GM19467 (cell line): ENCODE data around the gene ULK4.

ENCODE experiments used
- ATAC-seq: cut with Tn5 transposase; IDR thresholded peaks from one replicate; pipeline ENCODE4 v1.9.1; 2021; ENCODE audit warnings: mild to moderate bottlenecking, moderate library complexity; ENCODE audit not compliant: unreplicated experiment

The ULK4 gene

DNA sequence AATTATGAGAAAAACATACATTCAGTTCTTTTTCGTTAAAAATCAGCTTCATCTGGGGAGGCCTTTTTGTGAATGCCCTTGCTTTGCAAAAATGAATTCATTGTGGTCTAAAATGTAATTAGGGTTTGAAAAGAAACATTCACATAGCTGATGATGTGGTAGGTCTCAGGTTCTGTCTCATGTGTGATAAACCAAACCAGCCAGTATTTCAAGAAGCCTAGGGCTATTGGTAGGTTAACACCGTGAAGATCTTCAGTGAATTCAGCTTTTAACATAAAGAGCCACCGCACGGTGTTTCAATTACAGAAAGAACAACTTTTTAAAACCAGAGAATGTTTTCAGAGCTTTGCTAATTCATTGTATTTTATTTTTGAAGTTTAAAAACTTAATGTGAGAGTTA is 720.7 kb downstream of the ULK4 start:
- no peak for ATAC-seq

DNA sequence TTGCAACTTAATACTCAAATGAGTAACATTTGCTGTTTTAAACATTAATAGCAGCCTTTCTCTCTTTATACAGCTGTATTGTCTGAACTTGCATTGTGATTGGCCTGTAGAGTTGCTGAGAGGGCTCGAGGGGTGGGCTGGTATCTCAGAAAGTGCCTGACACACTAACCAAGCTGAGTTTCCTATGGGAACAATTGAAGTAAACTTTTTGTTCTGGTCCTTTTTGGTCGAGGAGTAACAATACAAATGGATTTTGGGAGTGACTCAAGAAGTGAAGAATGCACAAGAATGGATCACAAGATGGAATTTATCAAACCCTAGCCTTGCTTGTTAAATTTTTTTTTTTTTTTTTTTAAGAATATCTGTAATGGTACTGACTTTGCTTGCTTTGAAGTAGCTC is 722.3 kb downstream of the ULK4 start:
- no peak for ATAC-seq

DNA sequence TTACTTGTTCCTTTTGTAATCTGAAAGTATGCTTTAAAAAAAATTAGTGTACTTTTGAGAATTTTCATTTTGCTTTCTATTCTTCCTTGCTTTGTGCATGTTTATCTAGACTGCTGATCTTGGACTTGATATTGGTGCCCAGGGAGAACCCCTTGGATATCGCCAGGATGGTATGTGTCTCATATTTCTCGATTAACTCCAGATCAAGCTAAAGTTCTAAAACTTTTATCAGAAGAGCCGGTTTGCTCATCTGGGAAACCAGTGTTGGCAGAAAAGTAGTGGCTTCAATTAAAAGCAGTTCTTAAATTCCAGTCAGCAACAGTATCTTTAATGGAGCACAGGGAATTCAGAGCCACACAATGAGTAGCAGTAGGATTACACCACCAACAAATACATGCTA is 724.0 kb downstream of the ULK4 start:
- no peak for ATAC-seq

DNA sequence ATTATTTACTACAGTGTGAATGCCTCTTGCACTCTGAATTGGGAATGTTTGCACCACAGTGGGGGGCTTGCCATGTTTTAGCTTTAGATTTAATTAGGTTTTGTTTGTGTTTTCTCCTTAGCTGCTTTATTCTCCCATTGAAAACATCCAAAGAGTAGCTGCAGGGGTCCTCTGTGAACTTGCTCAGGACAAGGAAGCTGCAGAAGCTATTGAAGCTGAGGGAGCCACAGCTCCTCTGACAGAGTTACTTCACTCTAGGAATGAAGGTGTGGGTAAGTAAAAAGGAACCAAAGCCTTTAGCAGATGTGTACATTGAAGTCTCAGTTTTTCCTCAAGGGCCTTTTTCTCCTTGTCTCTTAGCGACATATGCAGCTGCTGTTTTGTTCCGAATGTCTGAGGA is 725.7 kb downstream of the ULK4 start:
- ATAC-seq, result no peak

DNA sequence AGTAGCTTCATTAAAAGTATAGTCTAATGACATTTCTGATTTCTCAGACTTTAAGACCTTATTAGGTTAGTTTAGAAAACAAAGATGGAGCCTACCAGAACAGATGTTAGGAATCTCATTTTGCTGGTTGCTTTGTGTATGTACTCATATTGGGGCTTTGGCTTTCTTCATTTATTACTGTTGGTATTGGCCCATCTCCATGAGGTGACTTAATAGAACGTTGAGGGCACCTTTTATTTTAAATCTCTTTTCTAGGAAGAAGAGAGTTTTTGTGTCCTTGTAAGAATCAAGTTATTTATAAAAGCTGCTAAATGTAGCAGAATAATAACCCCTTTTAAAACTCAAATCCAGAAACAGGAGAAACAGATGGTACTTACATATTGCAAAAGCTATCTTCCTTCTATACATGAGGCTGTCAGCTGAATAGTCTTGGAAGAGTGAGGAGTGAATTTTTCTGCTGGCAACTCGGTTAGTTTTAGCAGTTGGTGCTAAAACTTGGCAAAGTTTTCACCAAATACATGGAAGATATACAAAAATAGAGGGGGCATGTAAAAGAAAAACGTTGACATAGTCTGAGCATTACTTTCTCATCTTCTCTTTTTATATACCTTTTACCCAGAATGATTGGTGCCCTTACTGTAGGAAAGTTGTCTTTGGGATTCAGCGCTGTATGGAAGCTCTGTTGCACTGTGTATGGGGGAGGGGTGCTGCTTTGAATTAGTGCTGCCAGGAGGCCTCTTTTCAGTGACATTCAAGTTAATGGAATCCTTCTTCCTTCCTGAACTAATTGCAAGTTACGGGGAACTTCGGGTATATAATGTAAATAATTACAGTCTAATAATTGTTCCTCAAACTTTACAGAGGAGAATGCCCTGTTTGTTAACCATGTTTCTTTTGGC is 726.8 kb downstream of the ULK4 start:
- ATAC-seq, result no peak

DNA sequence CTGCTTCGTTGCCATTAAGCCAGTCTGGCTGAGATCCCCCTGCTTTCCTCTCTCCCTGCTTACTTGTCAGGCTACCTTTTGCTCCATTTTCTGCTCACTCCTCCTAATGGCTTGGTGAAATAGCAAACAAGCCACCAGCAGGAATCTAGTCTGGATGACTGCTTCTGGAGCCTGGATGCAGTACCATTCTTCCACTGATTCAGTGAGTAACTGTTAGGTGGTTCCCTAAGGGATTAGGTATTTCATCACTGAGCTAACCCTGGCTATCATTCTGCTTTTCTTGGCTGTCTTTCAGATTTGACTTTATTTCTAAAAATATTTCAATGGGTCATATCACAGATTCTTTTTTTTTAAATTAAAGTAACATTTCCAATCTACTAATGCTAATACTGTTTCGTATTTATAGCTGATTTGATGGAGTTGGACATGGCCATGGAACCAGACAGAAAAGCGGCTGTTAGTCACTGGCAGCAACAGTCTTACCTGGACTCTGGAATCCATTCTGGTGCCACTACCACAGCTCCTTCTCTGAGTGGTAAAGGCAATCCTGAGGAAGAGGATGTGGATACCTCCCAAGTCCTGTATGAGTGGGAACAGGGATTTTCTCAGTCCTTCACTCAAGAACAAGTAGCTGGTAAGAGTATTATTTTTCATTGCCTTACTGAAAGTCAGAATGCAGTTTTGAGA is 737.6 kb downstream of the ULK4 start:
- ATAC-seq, result no peak

DNA sequence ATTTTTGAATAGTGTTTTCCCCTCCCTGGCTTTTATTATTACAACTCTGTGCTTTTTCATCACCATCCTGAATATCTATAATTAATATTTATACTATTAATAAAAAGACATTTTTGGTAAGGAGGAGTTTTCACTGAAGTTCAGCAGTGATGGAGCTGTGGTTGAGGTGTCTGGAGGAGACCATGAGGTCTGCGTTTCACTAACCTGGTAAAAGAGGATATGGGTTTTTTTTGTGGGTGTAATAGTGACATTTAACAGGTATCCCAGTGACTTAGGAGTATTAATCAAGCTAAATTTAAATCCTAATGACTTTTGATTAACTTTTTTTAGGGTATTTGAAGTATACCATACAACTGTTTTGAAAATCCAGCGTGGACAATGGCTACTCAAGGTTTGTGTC is 738.2 kb downstream of the ULK4 start:
- no peak for ATAC-seq

DNA sequence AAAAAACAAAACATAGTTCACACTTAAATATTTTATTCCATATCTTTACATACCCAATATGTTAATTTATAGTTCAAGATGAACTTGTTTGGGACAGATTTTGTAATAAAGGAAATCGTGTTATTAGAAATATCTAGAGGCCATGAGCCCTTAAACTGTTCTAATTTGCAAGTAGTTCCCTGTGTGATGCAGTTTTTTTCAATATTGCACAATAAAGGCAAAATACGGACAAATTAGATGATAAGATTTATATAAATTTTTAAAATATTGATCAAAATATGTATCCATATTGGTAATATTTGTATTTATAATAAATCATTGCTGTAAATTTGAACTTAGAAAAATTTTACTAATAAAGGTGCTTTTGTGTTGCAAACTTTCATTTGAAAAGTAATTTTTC is 738.8 kb downstream of the ULK4 start:
- no peak for ATAC-seq

DNA sequence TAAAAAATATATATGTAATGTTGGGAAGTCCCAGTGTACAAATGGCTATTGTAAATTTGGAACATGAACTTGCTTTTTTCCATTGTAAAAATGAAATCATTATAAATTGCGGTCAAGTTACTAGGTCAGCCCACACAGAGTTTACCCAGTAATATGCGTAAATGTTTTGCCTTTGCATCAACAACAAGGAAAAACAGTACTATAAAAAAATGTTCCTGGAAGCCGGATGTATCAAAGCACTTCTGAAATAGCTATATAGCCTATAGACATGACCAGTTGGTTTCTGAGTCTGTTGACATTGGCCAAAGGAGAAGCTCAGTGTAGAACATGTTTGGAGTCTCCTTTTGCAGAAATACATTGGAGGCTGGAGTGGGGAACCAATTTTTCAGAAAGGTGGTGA is 739.4 kb downstream of the ULK4 start:
- ATAC-seq, result no peak

DNA sequence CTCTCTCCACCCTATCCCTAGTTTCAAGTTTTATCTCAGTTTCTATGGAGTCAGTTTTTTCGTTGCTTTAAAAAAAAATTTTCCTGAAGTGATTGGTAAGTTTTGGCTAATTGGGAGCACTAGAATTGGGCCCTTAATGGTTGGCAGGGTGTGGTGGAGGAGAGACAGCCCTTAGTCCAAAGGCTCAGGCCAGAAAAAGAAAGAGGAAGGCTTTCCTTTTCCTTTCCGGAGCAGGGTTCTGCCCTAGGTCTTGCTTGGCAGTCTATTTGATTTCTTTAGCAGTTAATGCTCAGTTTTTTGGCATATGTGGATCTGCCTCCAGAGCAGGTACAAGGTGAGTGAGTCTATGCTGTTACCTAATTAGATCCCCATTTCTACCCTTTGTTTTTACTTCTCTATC is 739.9 kb downstream of the ULK4 start:
- no peak for ATAC-seq

DNA sequence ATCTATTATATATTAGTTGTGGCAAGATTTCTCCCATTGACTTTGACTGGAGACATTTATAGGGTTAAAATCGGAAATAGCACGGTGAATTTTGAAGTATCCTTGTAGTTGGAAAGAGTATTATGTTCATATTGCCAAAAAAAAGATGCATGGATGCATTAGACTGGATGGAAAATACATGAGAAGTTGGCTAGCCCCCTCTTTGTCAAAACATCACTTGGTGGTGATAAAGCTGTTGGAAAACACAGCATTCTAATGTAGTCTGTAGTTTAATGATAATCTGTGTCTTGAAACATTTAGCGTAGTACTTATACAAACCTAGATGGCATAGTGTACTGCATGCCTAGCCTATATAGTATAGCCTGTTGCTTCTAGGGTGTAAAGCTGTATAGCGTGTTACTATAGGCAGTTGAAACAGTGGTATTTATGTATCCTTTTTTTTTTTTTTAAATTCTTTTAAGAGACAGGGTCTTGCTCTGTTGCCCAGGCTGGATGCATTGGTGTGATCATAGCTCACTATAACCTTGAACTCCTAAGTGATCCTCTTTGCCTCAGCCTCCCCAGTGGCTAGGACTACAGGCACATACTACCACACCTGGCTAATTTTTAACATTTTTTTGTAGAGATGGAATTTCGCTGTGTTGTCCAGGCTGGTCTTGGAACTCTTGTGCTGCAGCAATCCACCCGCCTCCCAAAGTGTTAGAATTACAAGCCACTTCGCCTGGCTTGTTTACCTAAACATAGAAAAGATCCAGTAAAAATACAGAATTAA is 740.8 kb downstream of the ULK4 start:
- ATAC-seq, result no peak

DNA sequence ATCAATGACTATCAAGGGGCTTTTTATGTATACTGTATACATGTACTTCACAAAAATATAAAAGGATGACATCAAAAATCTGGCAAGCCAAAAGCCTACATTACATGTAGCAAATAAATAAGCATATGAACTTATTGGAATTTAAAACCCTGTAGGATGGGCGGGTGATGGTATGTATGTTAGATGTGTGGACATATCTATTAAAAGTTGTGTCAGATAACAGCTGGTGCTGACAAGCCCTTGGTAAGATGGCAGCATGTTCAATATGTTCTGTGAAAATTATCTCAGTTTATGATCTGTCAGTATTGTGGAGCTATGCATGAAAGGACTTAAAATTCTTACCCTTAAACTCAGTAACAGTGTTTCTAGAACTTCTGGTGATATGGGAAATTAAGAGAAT is 742.5 kb downstream of the ULK4 start:
- ATAC-seq, result no peak

DNA sequence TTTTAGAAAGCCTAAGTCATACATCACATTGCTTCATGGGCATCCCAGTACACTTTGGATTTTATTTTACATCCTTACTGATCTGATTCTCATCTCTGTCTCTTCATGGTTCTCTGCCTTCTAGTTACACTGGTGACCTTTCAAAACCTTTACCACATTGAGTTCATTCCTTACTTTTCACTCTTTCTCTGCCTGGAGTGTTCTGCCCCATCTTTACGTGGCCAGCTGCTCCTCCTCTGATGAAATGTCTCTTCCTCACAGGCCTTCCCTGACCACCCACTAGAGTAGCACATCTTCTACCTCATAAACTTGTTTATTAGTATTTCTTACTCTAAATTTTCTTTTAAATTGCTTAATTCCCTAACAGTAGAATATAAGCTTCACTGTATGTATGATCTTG is 744.9 kb downstream of the ULK4 start:
- no peak for ATAC-seq

DNA sequence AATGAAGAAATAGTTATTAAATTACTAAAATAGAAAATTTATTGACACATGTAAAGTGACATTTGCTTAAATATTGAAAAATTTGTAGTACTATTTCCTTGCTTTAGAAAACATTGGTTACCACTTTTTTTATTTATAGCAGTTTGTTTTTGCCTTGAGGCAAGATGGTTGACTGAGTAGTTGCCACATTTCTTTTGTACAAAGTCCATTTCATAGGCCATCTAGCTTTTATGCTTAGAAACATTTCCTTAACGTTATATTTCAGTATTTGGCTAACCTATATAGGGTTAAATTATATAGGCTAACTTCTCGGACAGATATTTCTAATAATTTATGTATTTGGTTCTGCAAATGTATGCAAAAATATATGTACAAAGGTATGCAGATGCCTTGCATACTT is 745.5 kb downstream of the ULK4 start:
- ATAC-seq, result no peak

DNA sequence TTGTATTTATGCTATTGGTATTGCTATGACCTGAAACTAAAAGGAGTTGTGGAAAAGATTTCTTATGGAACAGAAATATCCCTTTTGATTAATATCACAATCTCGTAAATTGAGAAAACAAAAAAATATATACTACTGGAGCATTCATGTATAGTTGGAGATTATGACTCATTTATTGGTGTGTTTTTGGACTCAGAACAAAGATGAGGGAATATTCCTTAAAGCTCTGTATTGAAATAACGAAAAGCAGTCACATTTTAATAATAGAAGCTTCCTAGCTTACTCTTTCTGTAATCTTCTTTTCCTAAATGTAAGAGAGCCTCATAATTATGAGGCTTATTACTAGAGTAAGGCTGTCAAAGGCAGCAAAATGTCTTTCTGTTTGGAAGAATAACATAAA is 748.3 kb downstream of the ULK4 start:
- ATAC-seq, result no peak

DNA sequence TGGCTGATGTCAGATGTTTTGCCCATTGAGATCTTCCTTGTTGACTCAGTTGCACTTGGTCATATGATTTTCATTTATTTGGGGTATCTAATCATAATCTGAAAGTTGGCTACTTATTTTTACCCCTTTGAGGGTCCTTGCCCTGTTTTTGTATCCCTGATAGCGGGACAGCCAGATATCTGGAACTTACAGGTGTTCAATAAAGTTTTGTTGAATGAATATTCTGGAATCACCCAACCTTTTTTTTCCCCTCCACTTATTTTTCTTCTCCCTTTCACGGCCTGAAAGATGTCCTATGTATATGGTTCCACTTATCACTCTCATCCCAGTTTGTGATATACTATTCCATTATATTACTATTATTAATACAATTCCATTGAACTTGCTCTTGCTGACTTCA is 749.8 kb downstream of the ULK4 start:
- ATAC-seq, result no peak

DNA sequence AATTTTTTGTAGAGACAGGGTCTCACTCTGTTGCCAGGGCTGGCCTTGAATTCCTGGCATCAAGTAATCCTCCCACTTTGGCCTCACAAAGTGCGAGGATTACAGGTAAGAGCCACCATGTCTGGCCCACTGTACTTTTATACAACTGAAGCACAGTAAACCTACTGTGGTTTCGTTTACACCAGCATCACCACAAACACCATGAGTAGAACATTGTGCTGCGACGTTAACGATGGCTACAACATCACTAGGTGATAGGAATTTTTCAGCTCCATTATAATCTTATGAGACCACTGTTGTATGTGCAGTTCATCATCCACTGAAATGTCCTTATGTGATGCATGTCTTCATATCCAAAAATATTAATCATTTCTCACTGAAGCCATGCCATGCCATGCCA is 750.9 kb downstream of the ULK4 start:
- ATAC-seq, result no peak

DNA sequence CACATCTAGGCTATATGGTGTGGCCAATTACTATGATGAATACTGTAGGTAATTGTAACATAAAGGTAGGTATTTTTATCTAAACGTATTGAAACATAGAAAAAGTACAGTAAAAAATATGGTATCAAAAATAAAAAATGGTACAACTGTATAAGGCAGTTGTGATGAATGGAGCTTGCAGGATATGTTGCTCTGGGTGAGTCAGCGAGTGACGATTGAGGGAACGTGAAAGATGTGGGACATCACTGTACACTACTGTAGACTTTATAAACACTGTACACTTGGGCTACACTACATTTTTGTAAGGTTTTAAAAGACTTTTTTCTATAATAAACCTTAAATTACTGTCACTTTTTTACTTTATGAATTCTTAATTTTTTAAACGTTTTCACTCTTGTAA is 752.3 kb downstream of the ULK4 start:
- ATAC-seq, result no peak

DNA sequence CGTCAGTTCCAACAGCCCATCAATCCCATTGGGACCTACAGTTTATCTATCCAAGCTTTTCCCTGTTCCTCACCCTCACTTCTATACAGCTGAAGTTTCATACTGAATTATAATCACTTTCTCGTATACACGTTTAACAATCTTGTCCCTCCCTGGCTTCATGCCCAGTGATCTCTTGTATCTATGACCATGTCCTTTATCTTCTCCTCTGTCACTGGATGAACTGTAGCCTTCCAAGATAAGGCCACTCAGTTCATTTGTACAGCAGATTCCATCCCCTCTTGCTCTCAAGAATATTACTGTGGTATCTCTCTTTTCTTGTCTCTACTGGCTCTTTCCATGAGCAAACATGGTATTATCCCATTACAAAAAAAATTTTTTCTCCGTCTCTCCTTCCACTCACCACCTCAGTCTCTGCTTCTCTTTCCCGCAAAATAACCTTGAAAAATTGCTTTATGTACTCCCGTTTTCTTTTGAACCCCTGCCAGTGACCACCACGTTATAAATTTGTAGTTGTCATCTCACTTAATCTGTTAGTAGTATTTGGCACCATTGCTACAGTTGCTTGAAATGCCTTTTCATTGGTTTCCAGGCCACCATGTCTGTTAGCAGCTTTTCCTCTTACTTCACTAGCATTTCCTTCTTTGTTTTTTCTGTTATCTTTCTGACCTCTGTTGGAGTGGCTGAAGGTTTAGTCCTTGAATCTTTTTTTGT is 753.2 kb downstream of the ULK4 start:
- ATAC-seq, result no peak

DNA sequence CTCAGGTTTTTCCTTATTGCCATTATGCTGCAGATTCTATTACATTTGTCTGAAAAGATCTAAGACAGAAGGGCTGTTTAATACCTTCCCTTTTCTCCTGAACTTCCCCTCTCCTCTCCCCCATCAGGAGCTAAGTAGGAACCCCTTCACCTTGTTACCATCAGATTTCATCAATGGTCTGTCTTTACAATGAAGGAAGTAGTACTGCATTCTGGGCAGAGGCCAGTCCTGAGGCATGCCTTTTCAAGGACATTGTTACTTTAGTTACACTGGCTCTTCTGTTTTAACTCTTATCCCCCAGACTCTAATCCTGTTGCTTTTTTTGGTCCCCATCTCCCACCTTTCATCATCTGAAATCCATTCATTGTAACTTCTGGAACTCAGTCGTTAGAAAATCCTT is 754.5 kb downstream of the ULK4 start:
- ATAC-seq, result no peak

DNA sequence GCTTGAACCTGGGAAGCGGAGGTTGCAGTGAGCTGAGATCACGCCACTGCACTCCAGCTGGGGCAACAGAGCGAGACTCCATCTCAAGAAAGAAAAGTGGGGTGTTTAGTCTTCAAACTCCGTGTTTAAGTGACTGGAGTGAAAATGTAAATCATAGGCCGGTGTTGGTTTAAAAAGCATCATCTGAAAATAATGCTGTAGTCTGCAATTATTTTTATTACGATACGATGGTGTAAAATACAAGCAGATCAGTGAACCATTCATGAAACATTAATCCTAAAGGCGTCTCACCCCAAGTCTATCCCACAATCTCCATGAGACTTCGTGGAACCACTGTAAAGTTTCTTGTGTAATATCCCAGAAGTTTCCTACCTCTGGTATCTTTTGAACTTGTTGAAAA is 756.3 kb downstream of the ULK4 start:
- ATAC-seq, result no peak
